ENCODE measurements around the gene MROH9. TPM values are rescaled to one million over a fixed set of nuclear protein-coding genes. Genes with fewer than 3 reads are reported as not detected.

Gene MROH9
- total and polyA plus RNA-seq, 10 donors = not detected

DNA sequence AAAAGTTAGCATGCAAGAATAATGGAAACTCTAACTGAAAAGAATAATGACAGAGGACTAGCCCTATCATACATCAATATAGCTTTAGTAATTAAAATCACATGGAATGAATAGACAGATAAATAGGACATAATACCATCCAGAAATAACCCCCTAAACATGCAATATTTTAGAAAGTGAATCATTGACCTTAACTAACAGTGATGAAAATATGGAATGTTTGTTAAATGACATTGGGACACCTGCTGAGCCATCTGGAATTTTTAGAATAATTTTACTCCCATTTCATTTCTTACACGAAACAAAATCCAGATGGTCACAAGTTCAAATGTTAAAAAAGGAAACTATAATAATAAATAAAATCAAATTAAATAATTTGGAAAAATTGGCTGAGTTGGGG, 102.3 kb downstream of the MROH9 start:
- 47 to 70% (median 55%) methylated on average over 1 of the region's 1 CpG for WGBS, 5 donors
- TF ChIP-seq, protein P1, sequence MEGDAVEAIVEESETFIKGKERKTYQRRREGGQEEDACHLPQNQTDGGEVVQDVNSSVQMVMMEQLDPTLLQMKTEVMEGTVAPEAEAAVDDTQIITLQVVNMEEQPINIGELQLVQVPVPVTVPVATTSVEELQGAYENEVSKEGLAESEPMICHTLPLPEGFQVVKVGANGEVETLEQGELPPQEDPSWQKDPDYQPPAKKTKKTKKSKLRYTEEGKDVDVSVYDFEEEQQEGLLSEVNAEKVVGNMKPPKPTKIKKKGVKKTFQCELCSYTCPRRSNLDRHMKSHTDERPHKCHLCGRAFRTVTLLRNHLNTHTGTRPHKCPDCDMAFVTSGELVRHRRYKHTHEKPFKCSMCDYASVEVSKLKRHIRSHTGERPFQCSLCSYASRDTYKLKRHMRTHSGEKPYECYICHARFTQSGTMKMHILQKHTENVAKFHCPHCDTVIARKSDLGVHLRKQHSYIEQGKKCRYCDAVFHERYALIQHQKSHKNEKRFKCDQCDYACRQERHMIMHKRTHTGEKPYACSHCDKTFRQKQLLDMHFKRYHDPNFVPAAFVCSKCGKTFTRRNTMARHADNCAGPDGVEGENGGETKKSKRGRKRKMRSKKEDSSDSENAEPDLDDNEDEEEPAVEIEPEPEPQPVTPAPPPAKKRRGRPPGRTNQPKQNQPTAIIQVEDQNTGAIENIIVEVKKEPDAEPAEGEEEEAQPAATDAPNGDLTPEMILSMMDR (IDR thresholded peaks at IDR 0.05 in 8 of 11, conservative IDR thresholded peaks at IDR 0.05 in 3 of 11) = no peak
- TF ChIP-seq POLR2AphosphoS5 (IDR thresholded peaks at IDR 0.05) = no peak
- TF ChIP-seq POLR2A (IDR thresholded peaks at IDR 0.05) = no peak
- DNase-seq = no peak
- Histone ChIP-seq H3K4me3 (no peak overlapping the region), H3K36me3 (no peaks in the 10 kb centered on the region), H3K9me3 (no peaks in the 10 kb centered on the region), H3K27me3 (replicated peaks in 1 of 7) (peaks cover 0 to 9% (median 0%) of the 10 kb centered on the region in 7 donors), H3K27ac (no peak overlapping the region), H3K4me1 (no peaks in the 10 kb centered on the region)
- intact Hi-C loops (cut with DNase I; ENCODE audit: low total_unique reads) = no loop called here

DNA sequence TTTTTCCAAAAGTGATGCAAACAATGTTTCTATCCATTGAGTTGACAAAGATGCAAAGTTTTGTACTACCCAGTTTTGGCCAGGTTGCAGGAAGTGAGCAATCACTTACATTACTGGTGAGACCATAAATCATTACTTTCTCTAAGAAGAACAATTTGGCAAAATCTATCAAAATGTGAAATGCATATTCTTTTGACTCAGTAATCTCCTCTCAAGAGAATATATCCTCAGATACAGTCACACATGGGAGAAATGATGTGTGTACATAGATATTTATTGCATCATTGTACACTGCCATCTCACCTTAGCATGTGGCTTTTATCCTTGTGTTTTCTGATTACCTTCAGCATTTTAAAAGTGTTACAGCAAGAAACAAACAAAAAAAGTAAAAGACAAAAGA, 103.0 kb downstream of the MROH9 start:
- Histone ChIP-seq H3K27ac (no peak overlapping the region), H3K27me3 (replicated peaks in 1 of 7) (peaks cover 0 to 2% (median 0%) of the 10 kb centered on the region in 7 donors), H3K9me3 (peaks cover 0 to 5% (median 0%) of the 10 kb centered on the region in 8 donors), H3K36me3 (no peaks in the 10 kb centered on the region), H3K4me3 (no peak overlapping the region), H3K4me1 (no peaks in the 10 kb centered on the region)
- intact Hi-C loops (cut with DNase I; ENCODE audit: low total_unique reads) = no loop called here
- TF ChIP-seq POLR2AphosphoS5 (IDR thresholded peaks at IDR 0.05) (no peak), POLR2A (IDR thresholded peaks at IDR 0.05) (no peak)
- TF ChIP-seq, protein P1 (IDR thresholded peaks at IDR 0.05 in 8 of 11, conservative IDR thresholded peaks at IDR 0.05 in 3 of 11) = no peak
- DNase-seq = no peak

DNA sequence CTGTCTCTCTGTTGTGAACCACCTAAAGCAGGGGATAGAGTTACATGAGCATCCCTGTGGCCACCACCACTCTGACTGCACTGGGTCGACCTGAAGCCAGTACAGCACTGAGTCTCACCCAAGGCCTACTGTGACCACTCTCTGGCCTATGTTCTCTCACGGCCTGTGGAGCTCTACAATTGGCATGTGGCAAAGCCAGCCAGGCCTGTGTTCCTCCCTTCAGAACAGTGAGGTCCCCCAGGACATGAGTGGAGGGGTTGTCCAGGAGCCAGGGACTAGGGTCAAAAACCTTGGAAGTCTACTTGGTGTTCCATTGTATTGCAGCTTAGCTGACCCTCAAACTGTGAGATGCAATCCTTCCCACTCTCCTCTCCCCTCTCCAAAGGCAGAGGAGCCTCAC, 112.7 kb downstream of the MROH9 start:
- Histone ChIP-seq H3K27ac (no peak overlapping the region), H3K4me1 (no peaks in the 10 kb centered on the region), H3K9me3 (peaks cover 2 to 56% (median 32%) of the 10 kb centered on the region in 8 donors), H3K4me3 (no peak overlapping the region), H3K36me3 (no peaks in the 10 kb centered on the region), H3K27me3 (replicated peaks in 1 of 7) (peaks cover 0 to 7% (median 0%) of the 10 kb centered on the region in 7 donors)
- DNase-seq = no peak
- TF ChIP-seq, protein P1 (IDR thresholded peaks at IDR 0.05 in 8 of 11, conservative IDR thresholded peaks at IDR 0.05 in 3 of 11) = no peak
- TF ChIP-seq POLR2AphosphoS5 (IDR thresholded peaks at IDR 0.05) (no peak), POLR2A (IDR thresholded peaks at IDR 0.05) (no peak)
- intact Hi-C loops (cut with DNase I; ENCODE audit: low total_unique reads) = no loop called here
- 44 to 75% (median 66%) methylated on average over 2 of the region's 2 CpGs for WGBS, 5 donors

DNA sequence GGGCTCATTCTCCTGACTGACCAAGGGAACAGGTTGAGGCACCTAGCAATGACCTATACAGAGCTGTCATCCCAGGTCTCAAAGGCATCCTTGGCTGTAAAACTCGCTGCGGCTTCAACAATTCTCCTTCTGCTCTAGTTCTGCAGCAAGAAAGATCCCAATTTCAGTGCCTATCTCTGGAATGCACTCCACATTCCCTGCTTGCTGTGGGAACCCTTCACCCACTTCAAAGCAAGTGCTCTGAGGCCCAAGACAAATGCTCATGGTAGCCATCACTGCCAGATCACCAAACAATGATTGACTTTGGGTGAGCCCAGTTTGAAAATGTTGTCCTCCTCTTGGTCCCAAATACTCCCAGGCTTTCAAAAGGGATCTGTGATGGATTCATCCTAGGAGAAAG, 117.6 kb downstream of the MROH9 start:
- no peak for TF ChIP-seq POLR2AphosphoS5 (IDR thresholded peaks at IDR 0.05)
- no peak for TF ChIP-seq POLR2A (IDR thresholded peaks at IDR 0.05)
- TF ChIP-seq, protein P1 (IDR thresholded peaks at IDR 0.05 in 8 of 11, conservative IDR thresholded peaks at IDR 0.05 in 3 of 11) = no peak
- H3K4me3 ChIP-seq = no peak overlapping the region
- H3K27me3 ChIP-seq (replicated peaks in 1 of 7) = peaks cover 0 to 7% (median 0%) of the 10 kb centered on the region in 7 donors
- 62 to 93% (median 90%) methylated on average over 2 of the region's 2 CpGs; no CpG with 5 or more reads in 1 of the 5 donors for WGBS, 5 donors
- H3K36me3 ChIP-seq = no peaks in the 10 kb centered on the region
- peaks cover 0 to 20% (median 7%) of the 10 kb centered on the region in 8 donors for H3K9me3 ChIP-seq
- H3K4me1 ChIP-seq = no peaks in the 10 kb centered on the region
- no peak overlapping the region for H3K27ac ChIP-seq
- DNase-seq = no peak
- intact Hi-C loops (cut with DNase I; ENCODE audit: low total_unique reads) = no loop called here
